GM12892 (cell line): ENCODE measurements around the gene CCZ1B.
"Not testable (repeated sequence)": the region's sequence is repeated elsewhere in the genome, so short reads cannot be mapped to it uniquely, and the experiment has no call there.

ENCODE experiments used
- POLR2A ChIP-seq: IDR thresholded peaks from 2 replicates; pipeline ENCODE4 v1.6.1; 2011; ENCODE audit warnings: low read depth, low read length, control low read depth
- TAF1 ChIP-seq: IDR thresholded peaks from 2 replicates; pipeline ENCODE4 v1.6.1; 2011; ENCODE audit warnings: low read depth, mild to moderate bottlenecking, control low read depth, low read length, borderline replicate concordance

- not testable (repeated sequence) for TF ChIP-seq TAF1, POLR2A
Observed at GRCh38 chr7:6847751-6848150, 21.7 kb upstream of the CCZ1B start.
